CD4-positive, alpha-beta T cell (primary cell): ENCODE results near the gene KIF2A. TPM values are rescaled to one million over a fixed set of nuclear protein-coding genes. Genes with fewer than 3 reads are reported as not detected.

Source experiments
- ATAC-seq: fragments of 200-7000 bp; cut with Tn5 transposase; one replicate; pipeline ENCODE4 v1.10.0; 2022; ENCODE audit warnings: mild to moderate bottlenecking; ENCODE audit not compliant: poor library complexity
- CTCF ChIA-PET: fragments of 350-600 bp; sonication (Branson Sonifier 250); formaldehyde crosslinking; loops from one replicate; lab custom pipeline; 2021; ENCODE audit warnings: antibody characterized with exemption, inconsistent platforms; lab: Charles Lee
- POLR2A ChIA-PET: fragments of 350-600 bp; sonication (Branson Sonifier 250); formaldehyde crosslinking; loops from one replicate; lab custom pipeline; 2021; ENCODE audit warnings: antibody characterized with exemption, inconsistent platforms; lab: Charles Lee
- DNase-seq, 14 experiments: peaks; one replicate each; pipeline ENCODE4 v3.0.0-alpha.2; 2013 to 2020; ENCODE audit warnings: mixed read lengths in 2 of 14
- H3K27ac ChIP-seq, 2 donors: one replicate each; pipeline versions ENCODE4 v1.5.1 to v1.7.0; 2013; ENCODE audit warnings: low read length in 2 of 2, low read depth in 1 of 2, mild to moderate bottlenecking in 1 of 2
- H3K27me3 ChIP-seq, 2 experiments: 1 replicate in 1 of 2; 2 replicates in 1 of 2; pipeline versions ENCODE4 v1.6.1 to v1.7.0; 2013; ENCODE audit warnings: low read length in 2 of 2, control low read depth in 1 of 2, mild to moderate bottlenecking in 1 of 2, moderate library complexity in 1 of 2; ENCODE audit not compliant: insufficient read depth in 2 of 2, control insufficient read depth in 1 of 2
- H3K36me3 ChIP-seq: one replicate; pipeline ENCODE4 v1.6.1; 2013; ENCODE audit warnings: low read length, control low read depth; ENCODE audit not compliant: insufficient read depth
- H3K4me1 ChIP-seq: one replicate; pipeline ENCODE4 v1.6.1; 2013; ENCODE audit warnings: low read length, control low read depth; ENCODE audit not compliant: insufficient read depth
- H3K4me3 ChIP-seq: one replicate; pipeline ENCODE4 v1.5.1; 2013; ENCODE audit warnings: mild to moderate bottlenecking, low read length, moderate library complexity
- H3K9me3 ChIP-seq, 2 experiments: 1 replicate in 1 of 2; 2 replicates in 1 of 2; pipeline versions ENCODE4 v1.6.1 to v1.7.0; 2013; ENCODE audit warnings: low read length in 2 of 2, mild to moderate bottlenecking in 2 of 2, control low read depth in 1 of 2, moderate library complexity in 1 of 2; ENCODE audit not compliant: control insufficient read depth in 1 of 2, insufficient read depth in 1 of 2
- H3K27ac Mint-ChIP-seq: one replicate; pipeline ENCODE4 v1.8.0; 2020; ENCODE audit warnings: mixed read lengths
- H3K27me3 Mint-ChIP-seq: one replicate; pipeline ENCODE4 v1.8.0; 2021; ENCODE audit warnings: mixed read lengths
- H3K36me3 Mint-ChIP-seq: one replicate; pipeline ENCODE4 v1.8.0; 2021; ENCODE audit warnings: low read depth, mixed read lengths
- H3K4me1 Mint-ChIP-seq: one replicate; pipeline ENCODE4 v1.8.0; 2021; ENCODE audit warnings: low read depth, mixed read lengths
- H3K4me3 Mint-ChIP-seq: one replicate; pipeline ENCODE4 v1.8.0; 2020; ENCODE audit warnings: mild to moderate bottlenecking, mixed read lengths
- H3K9me3 Mint-ChIP-seq: one replicate; pipeline ENCODE4 v1.8.0; 2020; ENCODE audit warnings: mixed read lengths
- intact Hi-C, 2 experiments: fragments of 100-400 bp; cut with DNase I in 1 of 2; cut with micrococcal nuclease in 1 of 2; formaldehyde crosslinking; loops; one replicate each; pipeline versions ENCODE4 v1.15.1 to v1.9.0; 2023 to 2025; cut with DNase I, micrococcal nuclease
- total RNA-seq, 174 experiments: library from RNA in 2 of 174; stranded (reverse) in 2 of 174; gene quantifications; one replicate each; pipeline ENCODE4 v1.2.3 and lab custom pipeline; 2021 to 2026
- TF ChIP-seq, protein P1 (sequence below): fragments of 200-600 bp; IDR thresholded peaks from one replicate; pipeline ENCODE4 v1.8.0; 2022; ENCODE audit warnings: antibody characterized with exemption, mild to moderate bottlenecking

Gene KIF2A
- total RNA-seq, 2 experiments from 2014 or later, result 78.4 to 81.8 TPM

DNA sequence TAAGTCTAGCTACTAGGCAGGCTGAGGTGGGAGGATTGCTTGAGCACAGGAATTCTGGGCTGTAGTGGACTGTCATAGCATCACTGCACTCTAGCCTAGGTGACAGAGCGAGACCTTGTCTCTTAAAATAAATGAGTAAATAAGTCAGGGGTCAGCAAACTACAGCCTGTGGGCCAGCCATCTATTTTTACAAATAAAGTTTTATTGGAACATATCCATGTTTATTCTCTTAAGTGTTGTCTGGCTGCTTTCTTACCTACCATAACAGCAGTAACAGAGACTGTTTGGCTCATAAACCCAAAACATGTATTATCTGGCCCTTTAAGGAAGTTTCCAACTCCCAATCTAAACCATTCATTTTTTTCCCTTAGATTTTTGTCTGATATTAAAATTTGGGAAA, 68.1 kb downstream of the KIF2A start:
- intact Hi-C loops, result no loop called here
- Mint-ChIP-seq H3K27me3 (no peaks in the 10 kb centered on the region), H3K4me3 (no peak overlapping the region), H3K27ac (peak overlapping the region; percentile 30), H3K36me3 (peaks cover 81% of the 10 kb centered on the region), H3K9me3 (no peaks in the 10 kb centered on the region), H3K4me1 (no peaks in the 10 kb centered on the region)
- TF ChIP-seq, protein P1, sequence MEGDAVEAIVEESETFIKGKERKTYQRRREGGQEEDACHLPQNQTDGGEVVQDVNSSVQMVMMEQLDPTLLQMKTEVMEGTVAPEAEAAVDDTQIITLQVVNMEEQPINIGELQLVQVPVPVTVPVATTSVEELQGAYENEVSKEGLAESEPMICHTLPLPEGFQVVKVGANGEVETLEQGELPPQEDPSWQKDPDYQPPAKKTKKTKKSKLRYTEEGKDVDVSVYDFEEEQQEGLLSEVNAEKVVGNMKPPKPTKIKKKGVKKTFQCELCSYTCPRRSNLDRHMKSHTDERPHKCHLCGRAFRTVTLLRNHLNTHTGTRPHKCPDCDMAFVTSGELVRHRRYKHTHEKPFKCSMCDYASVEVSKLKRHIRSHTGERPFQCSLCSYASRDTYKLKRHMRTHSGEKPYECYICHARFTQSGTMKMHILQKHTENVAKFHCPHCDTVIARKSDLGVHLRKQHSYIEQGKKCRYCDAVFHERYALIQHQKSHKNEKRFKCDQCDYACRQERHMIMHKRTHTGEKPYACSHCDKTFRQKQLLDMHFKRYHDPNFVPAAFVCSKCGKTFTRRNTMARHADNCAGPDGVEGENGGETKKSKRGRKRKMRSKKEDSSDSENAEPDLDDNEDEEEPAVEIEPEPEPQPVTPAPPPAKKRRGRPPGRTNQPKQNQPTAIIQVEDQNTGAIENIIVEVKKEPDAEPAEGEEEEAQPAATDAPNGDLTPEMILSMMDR, result no peak
- Histone ChIP-seq H3K27me3 (no peaks in the 10 kb centered on the region), H3K36me3 (peaks cover 79% of the 10 kb centered on the region), H3K4me1 (no peaks in the 10 kb centered on the region), H3K27ac (no peak overlapping the region), H3K4me3 (no peak overlapping the region), H3K9me3 (no peaks in the 10 kb centered on the region)
- ChIA-PET POLR2A (no interaction called here), CTCF (no interaction called here)
- ATAC-seq (no peak), DNase-seq (no peak)

DNA sequence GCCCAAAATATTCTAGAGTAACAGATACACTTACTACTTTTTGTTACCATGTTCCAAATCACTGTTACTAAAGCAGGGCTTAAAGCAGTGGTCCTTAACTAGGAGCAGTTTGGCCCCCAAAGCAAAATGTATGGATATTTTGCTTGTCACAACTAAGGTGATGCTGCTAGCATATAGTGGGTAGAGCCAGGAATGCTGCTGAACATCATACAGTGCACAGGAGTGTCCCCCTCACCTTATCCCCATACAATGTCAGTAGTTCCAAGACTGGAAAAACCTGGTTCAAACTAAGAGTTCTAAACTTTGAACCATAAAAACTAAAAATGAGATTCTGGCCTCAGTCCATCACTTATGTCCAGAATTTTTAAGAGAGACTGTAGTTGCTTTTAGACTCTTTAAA, 69.6 kb downstream of the KIF2A start:
- TF ChIP-seq, protein P1, result no peak
- Mint-ChIP-seq H3K9me3 (no peaks in the 10 kb centered on the region), H3K4me3 (no peak overlapping the region), H3K4me1 (no peaks in the 10 kb centered on the region), H3K27ac (peak overlapping the region; percentile 4), H3K36me3 (peaks cover 87% of the 10 kb centered on the region), H3K27me3 (no peaks in the 10 kb centered on the region)
- Histone ChIP-seq H3K4me1 (no peaks in the 10 kb centered on the region), H3K36me3 (peaks cover 86% of the 10 kb centered on the region), H3K27me3 (no peaks in the 10 kb centered on the region), H3K4me3 (no peak overlapping the region), H3K27ac (no peak overlapping the region), H3K9me3 (no peaks in the 10 kb centered on the region)
- ATAC-seq (no peak), DNase-seq (no peak)
- POLR2A ChIA-PET, result no interaction called here
- intact Hi-C loops, result no loop called here
- CTCF ChIA-PET, result no interaction called here

DNA sequence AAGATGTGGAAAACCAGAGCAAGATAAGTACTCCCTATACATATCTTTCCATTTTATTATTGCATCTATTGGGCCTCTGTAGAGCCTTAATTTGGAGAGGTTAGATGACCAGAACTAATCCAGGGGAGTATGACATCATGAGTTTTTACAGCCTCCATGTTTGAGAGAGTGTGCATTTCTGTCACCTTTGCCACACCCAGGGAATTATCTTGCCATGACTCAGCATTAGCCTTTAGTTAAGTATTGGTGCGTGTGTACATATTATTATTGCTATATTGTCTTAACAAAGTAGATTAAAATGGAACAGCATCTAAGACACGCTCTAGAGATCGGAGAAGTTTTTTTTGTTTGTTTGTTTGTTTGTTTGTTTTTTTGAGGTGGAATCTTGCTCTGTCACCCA, 70.1 kb downstream of the KIF2A start:
- TF ChIP-seq, protein P1, result no peak
- Histone ChIP-seq H3K9me3 (no peaks in the 10 kb centered on the region), H3K4me1 (no peaks in the 10 kb centered on the region), H3K36me3 (peaks cover 86% of the 10 kb centered on the region), H3K27ac (no peak overlapping the region), H3K4me3 (no peak overlapping the region), H3K27me3 (no peaks in the 10 kb centered on the region)
- no peaks in the 10 kb centered on the region for H3K27me3 Mint-ChIP-seq
- ChIA-PET CTCF (no interaction called here), POLR2A (no interaction called here)
- peak overlapping the region; percentile 4 for H3K27ac Mint-ChIP-seq
- intact Hi-C loops, result no loop called here
- DNase-seq (no peak), ATAC-seq (no peak)
- H3K36me3 Mint-ChIP-seq, result peaks cover 88% of the 10 kb centered on the region
- no peaks in the 10 kb centered on the region for H3K9me3 Mint-ChIP-seq
- H3K4me1 Mint-ChIP-seq, result no peaks in the 10 kb centered on the region
- H3K4me3 Mint-ChIP-seq, result no peak overlapping the region
